GM18508 (cell line): ENCODE measurements around the gene CCDC142.
A peak's percentile ranks its signal among the peaks of the same experiment; 100 is the strongest.

ENCODE experiments used
- ATAC-seq: cut with Tn5 transposase; IDR thresholded peaks from one replicate; pipeline ENCODE4 v1.9.1; 2021; ENCODE audit warnings: moderate number of reproducible peaks; ENCODE audit not compliant: insufficient read depth, unreplicated experiment

The CCDC142 gene

GRCh38 chr2:74515271-74515980, 32.6 kb upstream of the CCDC142 start:
- ATAC-seq = no peak

- ATAC-seq = no peak
Measured at GRCh38 chr2:74514368-74515270, 31.8 kb upstream of the CCDC142 start, which contains the start of gene TLX2. TLX2 (plus strand) TSS chr2:74514450; CDS start chr2:74514807, 357 bp downstream.

GRCh38 chr2:74513605-74514367, 31.0 kb upstream of the CCDC142 start:
- no peak for ATAC-seq

GRCh38 chr2:74512744-74513604, 30.2 kb upstream of the CCDC142 start:
- ATAC-seq = no peak

GRCh38 chr2:74511104-74511989, 28.5 kb upstream of the CCDC142 start:
- ATAC-seq = no peak

GRCh38 chr2:74510272-74510671, 27.5 kb upstream of the CCDC142 start:
- no peak for ATAC-seq

GRCh38 chr2:74507926-74508520, 25.2 kb upstream of the CCDC142 start:
- no peak for ATAC-seq

GRCh38 chr2:74507145-74507925, 24.5 kb upstream of the CCDC142 start, which contains the start of gene PCGF1:
PCGF1 (minus strand) TSS chr2:74507695; CDS start chr2:74507668, 27 bp downstream.
- peak; percentile 79 for ATAC-seq

GRCh38 chr2:74505448-74506246, 22.8 kb upstream of the CCDC142 start:
- no peak for ATAC-seq

- no peak for ATAC-seq
Measured at GRCh38 chr2:74504591-74504990, 21.8 kb upstream of the CCDC142 start.

GRCh38 chr2:74503506-74504475, 21.0 kb upstream of the CCDC142 start:
- no peak for ATAC-seq

- no peak for ATAC-seq
Measured at GRCh38 chr2:74502720-74503505, 20.1 kb upstream of the CCDC142 start.

- no peak for ATAC-seq
Measured at GRCh38 chr2:74502147-74502719, 19.4 kb upstream of the CCDC142 start.

GRCh38 chr2:74501335-74502071, 18.7 kb upstream of the CCDC142 start:
- ATAC-seq = no peak
